ENCODE data around the gene MRTFA.

DNA sequence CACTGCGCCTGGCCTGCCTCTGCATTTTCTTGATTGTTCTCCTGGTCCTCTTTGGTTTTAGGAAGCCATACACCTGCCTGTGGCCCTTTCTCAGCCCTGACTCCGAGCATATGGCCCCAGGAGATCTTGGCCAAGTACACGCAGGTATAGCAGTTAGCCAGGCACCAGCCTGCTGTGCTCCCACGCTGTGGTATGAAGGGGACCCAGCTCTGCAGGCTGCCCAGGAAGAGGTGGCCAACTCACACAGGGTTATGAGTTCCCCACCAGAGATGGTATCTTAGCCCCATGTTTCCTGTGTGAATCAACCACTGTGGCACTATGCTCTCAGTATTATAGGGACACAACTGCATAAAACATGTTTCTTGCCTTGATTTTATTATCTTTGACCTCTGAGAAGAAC, 235.0 kb downstream of the MRTFA start:
- TF ChIP-seq POLR2AphosphoS5 (IDR thresholded peaks at IDR 0.05; ENCODE audit: low read depth, low read length) (no peak), YY1 (IDR thresholded peaks at IDR 0.05; ENCODE audit: extremely low read depth, insufficient replicate concordance, low read depth, low read length) (no peak), ZNF274 (IDR thresholded peaks at IDR 0.05; ENCODE audit: low read depth, low read length) (no peak), JUND (IDR thresholded peaks at IDR 0.05) (no peak), POLR2A (IDR thresholded peaks at IDR 0.05; ENCODE audit: borderline replicate concordance, extremely low read depth, insufficient read depth, insufficient read length) (no peak), SIN3A (IDR thresholded peaks at IDR 0.05; ENCODE audit: low read depth) (no peak), EZH2phosphoT487 (IDR thresholded peaks at IDR 0.05; ENCODE audit: borderline replicate concordance) (no peak), ZFX (IDR thresholded peaks at IDR 0.05) (no peak), EZH2 (IDR thresholded peaks at IDR 0.05) (no peak), TCF7L2 (IDR thresholded peaks at IDR 0.05; ENCODE audit: borderline replicate concordance, extremely low read depth, insufficient read depth, insufficient read length) (no peak), SRF (IDR thresholded peaks at IDR 0.05; ENCODE audit: low read depth) (no peak)
- TF ChIP-seq, protein P1, sequence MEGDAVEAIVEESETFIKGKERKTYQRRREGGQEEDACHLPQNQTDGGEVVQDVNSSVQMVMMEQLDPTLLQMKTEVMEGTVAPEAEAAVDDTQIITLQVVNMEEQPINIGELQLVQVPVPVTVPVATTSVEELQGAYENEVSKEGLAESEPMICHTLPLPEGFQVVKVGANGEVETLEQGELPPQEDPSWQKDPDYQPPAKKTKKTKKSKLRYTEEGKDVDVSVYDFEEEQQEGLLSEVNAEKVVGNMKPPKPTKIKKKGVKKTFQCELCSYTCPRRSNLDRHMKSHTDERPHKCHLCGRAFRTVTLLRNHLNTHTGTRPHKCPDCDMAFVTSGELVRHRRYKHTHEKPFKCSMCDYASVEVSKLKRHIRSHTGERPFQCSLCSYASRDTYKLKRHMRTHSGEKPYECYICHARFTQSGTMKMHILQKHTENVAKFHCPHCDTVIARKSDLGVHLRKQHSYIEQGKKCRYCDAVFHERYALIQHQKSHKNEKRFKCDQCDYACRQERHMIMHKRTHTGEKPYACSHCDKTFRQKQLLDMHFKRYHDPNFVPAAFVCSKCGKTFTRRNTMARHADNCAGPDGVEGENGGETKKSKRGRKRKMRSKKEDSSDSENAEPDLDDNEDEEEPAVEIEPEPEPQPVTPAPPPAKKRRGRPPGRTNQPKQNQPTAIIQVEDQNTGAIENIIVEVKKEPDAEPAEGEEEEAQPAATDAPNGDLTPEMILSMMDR (IDR thresholded peaks at IDR 0.05 in 2 of 3, conservative IDR thresholded peaks at IDR 0.05 in 1 of 3; ENCODE audit: borderline replicate concordance in 1 of 3, insufficient read depth in 1 of 3, low read depth in 2 of 3, low read length in 2 of 3) = no peak
- TF ChIP-seq, protein P2, sequence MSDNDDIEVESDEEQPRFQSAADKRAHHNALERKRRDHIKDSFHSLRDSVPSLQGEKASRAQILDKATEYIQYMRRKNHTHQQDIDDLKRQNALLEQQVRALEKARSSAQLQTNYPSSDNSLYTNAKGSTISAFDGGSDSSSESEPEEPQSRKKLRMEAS (IDR thresholded peaks at IDR 0.05) = no peak
